PC-9 (cell line): ENCODE data around the gene CERS5.
A peak's percentile ranks its signal among the peaks of the same experiment; 100 is the strongest.

Experiments
- CTCF ChIP-seq: fragments of 200-600 bp; sonication (generic); conservative IDR thresholded peaks from 2 replicates; pipeline ENCODE4 v1.6.1; 2017; ENCODE audit warnings: mixed run types, antibody characterized with exemption, mild to moderate bottlenecking, moderate library complexity
- EZH2 ChIP-seq: fragments of 200-600 bp; sonication (generic); IDR thresholded peaks from 2 replicates; pipeline ENCODE4 v1.8.0; 2017; ENCODE audit warnings: antibody characterized with exemption, low read depth

- peak; percentile 60 for TF ChIP-seq CTCF
- TF ChIP-seq EZH2 = no peak
These were observed 15.3 kb upstream of the CERS5 start for GRCh38 chr12:50182461-50182860.
